Hindlimb muscle (tissue), 1 donor: ENCODE results near the gene KAT2B. TPM values are rescaled to one million over a fixed set of nuclear protein-coding genes. Genes with fewer than 3 reads are reported as not detected.

Experiments
- DNase-seq: peaks from one replicate; pipeline ENCODE4 v3.0.0-alpha.2; 2013
- polyA plus RNA-seq: library from polyadenylated mRNA; unstranded; fragments of 120-200 nt; gene quantifications from one replicate; pipeline ENCODE4 v1.2.1, GENCODE V29; 2013; ENCODE audit not compliant: insufficient read length

KAT2B gene
- polyA plus RNA-seq, 1 donor, result 22.0 TPM

DNA sequence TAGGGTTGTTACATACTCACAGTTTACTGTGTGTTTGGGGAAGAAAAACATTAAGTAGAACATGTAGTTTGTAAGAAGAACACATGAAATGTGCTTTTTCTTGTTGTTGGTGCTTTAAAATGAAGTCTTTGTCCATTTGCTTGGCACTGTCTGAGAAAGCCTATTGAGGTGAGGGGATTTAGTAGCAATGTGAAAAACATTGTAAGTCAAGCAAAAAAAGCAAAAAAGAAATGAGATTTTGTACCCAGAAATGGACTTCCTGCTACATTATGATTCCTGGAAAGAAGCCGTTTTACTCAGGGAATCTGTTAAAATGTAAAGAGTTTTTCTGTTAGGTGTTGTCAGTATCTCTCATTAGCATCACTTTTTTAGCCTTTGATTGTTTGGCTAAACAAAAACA, 59.9 kb downstream of the KAT2B start:
- no peak for DNase-seq

GRCh38 chr3:20101041-20101440, 60.8 kb downstream of the KAT2B start:
- DNase-seq, result no peak

DNA sequence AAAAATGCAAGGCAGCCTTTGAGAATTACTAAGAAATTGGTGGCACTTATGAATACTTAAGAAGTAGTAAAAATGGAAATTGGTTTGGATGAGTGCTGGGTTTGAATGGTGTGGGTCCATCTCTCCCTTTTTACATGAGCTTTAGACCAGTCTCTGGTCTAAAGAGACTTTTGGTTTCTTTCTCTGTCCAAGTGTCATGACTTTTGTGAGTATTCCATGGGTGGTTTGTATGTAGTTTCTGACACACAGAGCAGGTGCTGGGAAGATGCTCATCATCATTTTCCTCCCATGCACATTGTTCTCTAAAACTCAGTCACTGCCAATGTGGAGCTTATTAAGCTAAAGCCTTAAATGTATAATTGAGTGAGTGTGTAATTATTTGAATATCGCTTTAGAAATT, 63.5 kb downstream of the KAT2B start:
- DNase-seq, result no peak

GRCh38 chr3:20104167-20104661, 64.0 kb downstream of the KAT2B start:
- DNase-seq, result no peak

DNA sequence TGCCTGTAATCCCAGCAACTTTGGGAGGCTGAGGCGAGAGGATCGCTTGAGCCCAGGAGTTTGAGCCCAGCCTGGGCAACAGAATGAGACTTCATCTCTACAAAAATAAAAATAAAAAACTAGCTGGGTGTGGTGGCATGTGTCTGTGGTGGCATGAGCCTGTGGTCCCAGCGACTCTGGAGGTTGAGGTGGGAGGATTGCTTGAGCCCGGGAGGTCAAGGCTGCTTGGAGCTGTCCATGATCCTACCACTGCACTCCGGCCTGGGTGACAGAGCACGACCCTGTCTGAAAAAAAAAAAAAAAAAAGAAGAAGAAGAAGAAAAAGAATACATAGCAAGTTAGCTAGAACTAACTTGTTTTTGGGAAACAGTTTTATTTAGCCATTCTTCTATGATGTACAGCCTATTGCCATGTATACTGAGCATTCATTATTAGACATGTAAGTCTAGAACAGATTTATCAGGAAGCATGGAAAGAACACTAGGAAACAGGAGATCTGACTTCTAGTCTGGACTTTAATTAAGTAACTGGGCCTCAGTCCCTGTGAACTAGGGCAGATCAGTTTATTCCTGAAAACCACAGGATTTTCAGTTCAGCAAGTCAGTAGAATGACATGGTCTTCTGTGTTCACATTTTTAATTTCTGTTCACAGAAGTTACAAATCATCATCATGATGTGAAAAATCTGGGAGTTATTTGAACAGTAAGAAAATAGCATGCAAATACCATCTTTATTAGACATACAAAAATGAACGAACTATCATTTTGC, 65.5 kb downstream of the KAT2B start:
- no peak for DNase-seq

DNA sequence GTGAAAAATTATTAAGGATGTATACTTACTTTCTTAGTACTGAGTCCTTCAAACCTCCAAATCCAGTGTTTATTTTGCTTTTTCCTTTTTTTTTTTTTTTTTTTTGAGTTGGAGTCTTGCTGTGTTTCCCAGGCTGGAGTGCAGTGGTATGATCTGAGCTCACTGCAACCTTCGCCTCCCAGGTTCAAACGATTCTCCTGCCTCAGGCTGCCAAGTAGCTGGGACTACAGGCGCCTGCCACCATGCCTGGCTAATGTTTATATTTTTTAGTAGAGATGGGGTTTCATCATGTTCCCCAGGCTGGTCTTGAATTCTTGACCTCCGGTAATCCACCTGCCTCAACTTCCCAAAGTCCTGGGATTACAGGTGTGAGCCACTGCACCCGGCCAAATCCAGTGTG, 67.5 kb downstream of the KAT2B start:
- no peak for DNase-seq

- DNase-seq, result no peak
Observed at GRCh38 chr3:20108869-20109268, 68.6 kb downstream of the KAT2B start.

GRCh38 chr3:20110826-20111225, 70.6 kb downstream of the KAT2B start:
- DNase-seq, result no peak

GRCh38 chr3:20111836-20112235, 71.6 kb downstream of the KAT2B start:
- DNase-seq, result no peak

GRCh38 chr3:20121088-20121487, 80.8 kb downstream of the KAT2B start:
- DNase-seq, result no peak

DNA sequence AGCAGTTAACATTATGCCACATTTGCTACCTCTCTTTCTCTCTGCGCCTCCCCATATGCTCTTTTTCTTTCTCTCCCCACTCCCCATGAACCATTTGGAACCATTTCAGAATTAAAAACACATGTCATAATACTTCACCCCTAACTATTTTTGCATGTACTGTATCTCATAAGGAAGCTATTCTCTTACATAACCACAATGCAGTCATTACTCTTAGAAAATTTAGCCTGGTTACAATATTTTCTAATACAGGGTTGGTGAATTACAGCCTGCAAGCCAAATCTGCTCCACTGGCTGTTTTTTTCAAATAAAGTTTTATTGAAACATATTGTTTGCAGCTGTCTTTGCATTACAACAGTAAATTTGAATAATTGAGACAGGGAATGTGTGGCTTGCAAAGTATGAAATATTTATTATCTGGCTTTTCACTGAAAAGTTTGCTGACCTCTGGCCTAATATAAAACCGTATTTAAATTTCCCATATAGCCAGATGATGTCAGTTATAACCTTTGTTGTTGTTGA, 82.9 kb downstream of the KAT2B start:
- no peak for DNase-seq

- no peak for DNase-seq
Observed at GRCh38 chr3:20125289-20125688, 85.0 kb downstream of the KAT2B start.

GRCh38 chr3:20125897-20126296, 85.7 kb downstream of the KAT2B start:
- DNase-seq, result peak; percentile 36

- DNase-seq, result no peak
Observed at GRCh38 chr3:20128358-20128757, 88.1 kb downstream of the KAT2B start.

DNA sequence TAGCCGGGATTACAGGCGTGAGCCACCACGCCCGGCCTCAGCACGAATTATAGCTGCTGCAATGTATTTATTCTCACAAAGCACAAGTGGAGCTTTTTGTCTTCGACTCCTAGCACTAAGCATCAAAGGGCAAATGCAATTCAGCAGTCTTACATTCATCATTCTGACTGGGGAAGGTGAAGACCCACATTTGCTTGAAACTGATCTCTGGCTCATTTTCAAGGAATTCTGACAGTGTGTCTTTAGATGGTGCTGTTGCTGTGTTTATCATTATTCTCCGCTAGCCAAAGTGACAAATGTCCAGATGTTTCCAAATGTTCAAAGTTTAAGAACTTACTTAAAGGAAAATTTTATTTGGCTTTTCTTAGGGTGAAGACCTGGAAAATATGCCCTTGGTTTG, 89.9 kb downstream of the KAT2B start:
- DNase-seq, result peak; percentile 28

- no peak for DNase-seq
Observed at GRCh38 chr3:20136231-20136630, 96.0 kb downstream of the KAT2B start.

DNA sequence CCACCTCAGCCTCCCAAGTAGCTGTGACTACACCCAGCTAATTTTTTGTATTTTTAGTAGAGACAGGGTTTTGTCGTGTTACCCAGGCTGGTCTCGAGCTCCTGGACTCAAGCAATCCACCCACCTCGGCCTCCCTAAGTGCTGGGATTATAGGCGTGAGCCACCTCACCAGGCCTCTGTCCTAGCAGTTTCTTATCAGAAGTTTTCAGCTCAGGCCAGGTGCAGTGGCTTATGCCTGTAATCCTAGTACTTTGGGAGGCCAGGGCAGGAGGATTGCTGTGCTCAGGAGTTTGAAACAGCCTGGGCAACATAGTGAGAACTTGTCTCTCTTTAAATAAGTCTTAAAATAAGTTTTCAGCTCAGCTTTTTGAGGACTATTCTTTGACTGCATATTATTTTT, 97.4 kb downstream of the KAT2B start:
- DNase-seq, result no peak

DNA sequence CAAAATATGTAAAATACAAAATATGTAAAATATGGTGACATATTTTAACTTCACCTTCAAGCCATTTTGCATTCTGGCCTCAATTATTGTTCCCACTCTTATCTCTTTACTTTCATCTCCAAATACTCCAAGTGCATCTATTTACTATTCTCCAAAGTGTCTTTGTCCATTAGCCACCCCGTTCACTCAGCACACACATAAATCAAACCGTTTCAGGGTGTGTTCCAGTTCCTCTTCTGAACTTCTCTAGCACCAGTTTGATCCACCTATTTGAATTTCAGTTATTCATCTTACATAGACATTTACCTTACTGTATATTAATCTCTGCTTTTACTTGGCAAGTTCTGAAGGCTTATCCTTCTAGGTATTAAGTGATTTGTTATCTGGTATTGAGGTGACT, 100.6 kb downstream of the KAT2B start:
- no peak for DNase-seq

DNA sequence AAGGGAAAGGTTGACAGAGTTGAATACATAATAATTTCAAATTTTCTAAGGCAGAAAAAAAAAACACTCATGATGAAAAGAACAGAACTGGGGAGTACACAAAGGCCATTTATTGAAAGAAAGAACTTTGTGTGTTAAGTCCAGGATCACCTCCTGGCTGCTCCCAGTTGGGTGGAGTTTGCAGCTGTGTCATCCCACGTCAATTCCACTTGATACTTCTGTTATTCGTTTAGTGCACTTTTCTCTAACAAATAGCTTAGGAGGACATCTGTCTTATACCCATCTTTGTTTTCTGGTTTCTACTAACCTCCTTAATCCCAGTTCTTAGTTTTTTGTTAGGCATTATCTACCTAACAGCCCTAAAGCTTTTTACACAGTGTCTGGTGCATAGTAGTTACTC, 101.1 kb downstream of the KAT2B start:
- DNase-seq, result peak; percentile 80

GRCh38 chr3:20141851-20142250, 101.6 kb downstream of the KAT2B start:
- DNase-seq, result peak; percentile 86

DNA sequence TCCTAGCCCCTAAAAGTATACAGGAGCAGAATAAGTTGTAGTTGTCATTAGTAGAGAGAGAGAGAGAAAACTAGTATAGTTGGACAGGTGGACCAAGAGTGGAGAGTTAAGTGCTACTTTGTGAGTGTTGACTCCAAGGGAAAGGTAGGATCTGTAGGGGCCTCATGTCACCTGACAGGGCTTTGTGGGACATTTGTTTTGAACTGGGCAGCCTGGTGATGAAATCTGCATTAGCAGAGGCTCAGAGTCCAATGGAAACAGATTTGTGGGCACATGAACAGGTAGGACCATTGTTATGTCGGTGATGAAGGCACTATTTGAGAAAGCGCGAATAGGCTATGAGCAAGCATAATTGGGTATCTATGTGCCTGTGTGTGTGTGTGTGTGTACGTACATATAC, 102.3 kb downstream of the KAT2B start:
- DNase-seq, result no peak

DNA sequence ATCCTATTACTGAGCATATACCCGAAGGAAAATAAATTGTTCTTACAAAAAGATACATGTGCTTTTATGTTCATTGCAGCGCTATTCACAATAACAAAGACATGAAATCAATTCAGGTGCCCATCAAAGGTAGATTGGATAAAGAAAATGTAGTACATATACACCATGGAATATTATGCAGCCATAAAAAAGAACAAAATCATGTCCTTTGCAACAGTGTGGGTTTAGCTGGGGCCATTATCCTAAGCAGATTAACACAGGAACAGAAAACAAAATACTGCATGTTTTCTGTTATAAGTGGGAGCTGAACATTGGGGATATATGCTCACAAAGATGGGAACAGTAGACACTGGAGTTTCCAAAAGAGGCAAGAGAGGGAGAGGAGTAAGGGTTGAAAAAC, 103.3 kb downstream of the KAT2B start:
- DNase-seq, result no peak

GRCh38 chr3:20145874-20146273, 105.6 kb downstream of the KAT2B start:
- DNase-seq, result no peak

DNA sequence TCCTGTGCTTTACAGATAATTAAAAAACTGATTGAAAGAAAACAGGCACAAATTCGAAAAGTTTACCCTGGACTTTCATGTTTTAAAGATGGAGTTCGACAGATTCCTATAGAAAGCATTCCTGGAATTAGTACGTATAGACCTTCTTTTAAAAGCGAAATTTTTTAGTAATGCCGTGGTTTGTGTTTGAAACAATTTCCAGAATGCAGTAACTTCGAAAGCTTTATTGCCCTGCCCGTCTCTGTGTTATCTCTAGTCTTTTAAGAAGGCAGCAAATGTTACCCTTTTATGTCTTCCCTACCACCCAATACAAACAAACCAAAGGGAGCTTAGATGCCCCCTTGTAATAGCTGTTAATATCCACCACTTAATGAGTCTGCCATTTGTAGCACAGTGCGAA, 106.1 kb downstream of the KAT2B start:
- no peak for DNase-seq

GRCh38 chr3:20147361-20147760, 107.1 kb downstream of the KAT2B start:
- DNase-seq, result no peak
